Measurements from ENCODE around the gene RHOJ.

RHOJ gene

GRCh38 chr14:63266106-63266505 lies 61.9 kb downstream of the RHOJ start:
- Histone ChIP-seq H3K27me3 (no peaks in the 10 kb centered on the region), H3K4me3 (ENCODE audit: low read depth in 1 of 2, low read length in 1 of 2) (no peak overlapping the region), H3K4me1 (ENCODE audit: control insufficient read depth in 1 of 2, insufficient read depth in 1 of 2, low read depth in 1 of 2, low read length in 1 of 2) (no peaks in the 10 kb centered on the region), H3K9me3 (no peaks in the 10 kb centered on the region), H3K27ac (no peak overlapping the region), H3K36me3 (no peaks in the 10 kb centered on the region)
- TF ChIP-seq CTCF (IDR thresholded peaks at IDR 0.05) = no peak

GRCh38 chr14:63267171-63267570 lies 62.9 kb downstream of the RHOJ start:
- no peak for TF ChIP-seq CTCF (IDR thresholded peaks at IDR 0.05)
- Histone ChIP-seq H3K4me3 (ENCODE audit: low read depth in 1 of 2, low read length in 1 of 2) (no peak overlapping the region), H3K36me3 (no peaks in the 10 kb centered on the region)

GRCh38 chr14:63268771-63269170 lies 64.5 kb downstream of the RHOJ start:
- no peak for TF ChIP-seq CTCF (IDR thresholded peaks at IDR 0.05)
- H3K36me3 ChIP-seq = no peaks in the 10 kb centered on the region
- H3K9me3 ChIP-seq = no peaks in the 10 kb centered on the region
- H3K27ac ChIP-seq = no peak overlapping the region
- H3K4me1 ChIP-seq (ENCODE audit: control insufficient read depth in 1 of 2, insufficient read depth in 1 of 2, low read depth in 1 of 2, low read length in 1 of 2) = no peaks in the 10 kb centered on the region
- no peak overlapping the region for H3K4me3 ChIP-seq (ENCODE audit: low read depth in 1 of 2, low read length in 1 of 2)
- H3K27me3 ChIP-seq = no peaks in the 10 kb centered on the region

More at GRCh38 chr14:63267171-63267570, 62.9 kb downstream of the RHOJ start:
- no peaks in the 10 kb centered on the region for H3K4me1 ChIP-seq (ENCODE audit: control insufficient read depth in 1 of 2, insufficient read depth in 1 of 2, low read depth in 1 of 2, low read length in 1 of 2)
- no peaks in the 10 kb centered on the region for H3K27me3 ChIP-seq
- H3K9me3 ChIP-seq = no peaks in the 10 kb centered on the region
- H3K27ac ChIP-seq = no peak overlapping the region

GRCh38 chr14:63269561-63270225 lies 65.5 kb downstream of the RHOJ start:
- Histone ChIP-seq H3K27me3 (no peaks in the 10 kb centered on the region), H3K9me3 (no peaks in the 10 kb centered on the region), H3K27ac (no peak overlapping the region), H3K4me3 (ENCODE audit: low read depth in 1 of 2, low read length in 1 of 2) (no peak overlapping the region), H3K36me3 (no peaks in the 10 kb centered on the region), H3K4me1 (ENCODE audit: control insufficient read depth in 1 of 2, insufficient read depth in 1 of 2, low read depth in 1 of 2, low read length in 1 of 2) (no peaks in the 10 kb centered on the region)
- TF ChIP-seq CTCF (IDR thresholded peaks at IDR 0.05) = no peak

GRCh38 chr14:63273129-63273528 lies 68.9 kb downstream of the RHOJ start:
- no peak overlapping the region for H3K27ac ChIP-seq
- H3K4me1 ChIP-seq (ENCODE audit: control insufficient read depth in 1 of 2, insufficient read depth in 1 of 2, low read depth in 1 of 2, low read length in 1 of 2) = no peaks in the 10 kb centered on the region
- H3K9me3 ChIP-seq = no peaks in the 10 kb centered on the region
- H3K36me3 ChIP-seq = no peaks in the 10 kb centered on the region
- TF ChIP-seq CTCF (IDR thresholded peaks at IDR 0.05) = no peak
- H3K4me3 ChIP-seq (ENCODE audit: low read depth in 1 of 2, low read length in 1 of 2) = no peak overlapping the region
- no peaks in the 10 kb centered on the region for H3K27me3 ChIP-seq

Data from neutrophil (primary cell).